ENCODE results near the gene AKIRIN1.
"Not testable (repeated sequence)": the region's sequence is repeated elsewhere in the genome, so short reads cannot be mapped to it uniquely, and the experiment has no call there.

AKIRIN1 gene

GRCh38 chr1:39046613-39047210 lies 55.6 kb downstream of the AKIRIN1 start:
- no peak for DNase-seq (ENCODE audit: low spot score)

- peak; percentile 75 for DNase-seq (ENCODE audit: low spot score)
These were observed 56.5 kb downstream of the AKIRIN1 start for GRCh38 chr1:39047374-39048229.

- no peak for DNase-seq (ENCODE audit: low spot score)
These were observed 57.8 kb downstream of the AKIRIN1 start for GRCh38 chr1:39048745-39049370.

- no peak for DNase-seq (ENCODE audit: low spot score)
These were observed 58.9 kb downstream of the AKIRIN1 start for GRCh38 chr1:39050001-39050400.

- not testable (repeated sequence) for DNase-seq (ENCODE audit: low spot score)
These were observed 60.2 kb downstream of the AKIRIN1 start for GRCh38 chr1:39051193-39051850.

- DNase-seq (ENCODE audit: low spot score) = no peak
These were observed 60.9 kb downstream of the AKIRIN1 start for GRCh38 chr1:39051956-39052355.

- DNase-seq (ENCODE audit: low spot score) = not testable (repeated sequence)
These were observed 64.2 kb downstream of the AKIRIN1 start for GRCh38 chr1:39055213-39055710.
